Medulla oblongata (tissue), 1 donor: ENCODE data around the gene NSUN4.
"Not testable (repeated sequence)": the region's sequence is repeated elsewhere in the genome, so short reads cannot be mapped to it uniquely, and the experiment has no call there.

Experiments
- DNase-seq: peaks from one replicate; pipeline ENCODE4 v3.0.0-alpha.2; 2015; ENCODE audit errors: extremely low spot score

The NSUN4 gene

GRCh38 chr1:46325285-46326076 is 15.1 kb upstream of the NSUN4 start:
- DNase-seq = not testable (repeated sequence)

- DNase-seq = not testable (repeated sequence)
These were observed 12.4 kb upstream of the NSUN4 start for GRCh38 chr1:46328182-46328581.

- DNase-seq = not testable (repeated sequence)
These were observed 10.8 kb upstream of the NSUN4 start for GRCh38 chr1:46329807-46330206.

GRCh38 chr1:46330381-46330780 is 10.2 kb upstream of the NSUN4 start:
- not testable (repeated sequence) for DNase-seq

- DNase-seq = not testable (repeated sequence)
These were observed 8.6 kb upstream of the NSUN4 start for GRCh38 chr1:46331786-46332540.

GRCh38 chr1:46333300-46334029 is 7.1 kb upstream of the NSUN4 start:
- peak; percentile 31 for DNase-seq

GRCh38 chr1:46334030-46334384 is 6.6 kb upstream of the NSUN4 start:
- DNase-seq = no peak

GRCh38 chr1:46335081-46335480 is 5.5 kb upstream of the NSUN4 start:
- no peak for DNase-seq

- not testable (repeated sequence) for DNase-seq
These were observed 3.2 kb upstream of the NSUN4 start for GRCh38 chr1:46337409-46337808.

- DNase-seq = no peak
These were observed 846 bp downstream of the NSUN4 start for GRCh38 chr1:46341222-46342083.

GRCh38 chr1:46342084-46342656 is 1.6 kb downstream of the NSUN4 start:
- DNase-seq = no peak

- DNase-seq = no peak
These were observed 2.2 kb downstream of the NSUN4 start for GRCh38 chr1:46342677-46343350.

GRCh38 chr1:46343351-46343695 is 2.7 kb downstream of the NSUN4 start:
- no peak for DNase-seq

- DNase-seq = no peak
These were observed 3.1 kb downstream of the NSUN4 start for GRCh38 chr1:46343705-46344104.

GRCh38 chr1:46344481-46344880 is 3.9 kb downstream of the NSUN4 start:
- DNase-seq = no peak

GRCh38 chr1:46345281-46345680 is 4.7 kb downstream of the NSUN4 start:
- no peak for DNase-seq

- DNase-seq = no peak
These were observed 11.8 kb downstream of the NSUN4 start for GRCh38 chr1:46352363-46352762.

- DNase-seq = not testable (repeated sequence)
These were observed 15.3 kb downstream of the NSUN4 start for GRCh38 chr1:46355920-46356319.

GRCh38 chr1:46362158-46362557 is 21.6 kb downstream of the NSUN4 start:
- no peak for DNase-seq

- DNase-seq = no peak
These were observed 22.5 kb downstream of the NSUN4 start for GRCh38 chr1:46363121-46363520.

GRCh38 chr1:46364612-46365011 is 24.0 kb downstream of the NSUN4 start:
- DNase-seq = no peak
